Measurements from ENCODE around the gene CCDC82.

The CCDC82 gene

GRCh38 chr11:96367342-96367741 is 22.4 kb downstream of the CCDC82 start:
- DNase-seq (ENCODE audit: low spot score), result no peak
- in situ Hi-C loops (cut with MboI; ENCODE audit: low sequenced_read_pairs, unreplicated experiment), result no loop called here
- TF ChIP-seq CTCF (IDR thresholded peaks at IDR 0.05; ENCODE audit: borderline replicate concordance, control extremely low read depth, extremely low read depth, insufficient read depth, missing control alignments), result no peak

GRCh38 chr11:96366024-96366423 is 23.7 kb downstream of the CCDC82 start:
- in situ Hi-C loops (cut with MboI; ENCODE audit: low sequenced_read_pairs, unreplicated experiment), result no loop called here
- no peak for DNase-seq (ENCODE audit: low spot score)
- no peak for TF ChIP-seq CTCF (IDR thresholded peaks at IDR 0.05; ENCODE audit: borderline replicate concordance, control extremely low read depth, extremely low read depth, insufficient read depth, missing control alignments)

- TF ChIP-seq CTCF (IDR thresholded peaks at IDR 0.05; ENCODE audit: borderline replicate concordance, control extremely low read depth, extremely low read depth, insufficient read depth, missing control alignments), result no peak
- no peak for DNase-seq (ENCODE audit: low spot score)
- in situ Hi-C loops (cut with MboI; ENCODE audit: low sequenced_read_pairs, unreplicated experiment), result no loop called here
Measured at GRCh38 chr11:96365493-96365892, 24.2 kb downstream of the CCDC82 start.

GRCh38 chr11:96361778-96362177 is 27.9 kb downstream of the CCDC82 start:
- DNase-seq (ENCODE audit: low spot score), result no peak
- no peak for TF ChIP-seq CTCF (IDR thresholded peaks at IDR 0.05; ENCODE audit: borderline replicate concordance, control extremely low read depth, extremely low read depth, insufficient read depth, missing control alignments)
- in situ Hi-C loops (cut with MboI; ENCODE audit: low sequenced_read_pairs, unreplicated experiment), result no loop called here

- no peak for DNase-seq (ENCODE audit: low spot score)
- TF ChIP-seq CTCF (IDR thresholded peaks at IDR 0.05; ENCODE audit: borderline replicate concordance, control extremely low read depth, extremely low read depth, insufficient read depth, missing control alignments), result no peak
- in situ Hi-C loops (cut with MboI; ENCODE audit: low sequenced_read_pairs, unreplicated experiment), result no loop called here
Measured at GRCh38 chr11:96358321-96358720, 31.4 kb downstream of the CCDC82 start.

- no peak for TF ChIP-seq CTCF (IDR thresholded peaks at IDR 0.05; ENCODE audit: borderline replicate concordance, control extremely low read depth, extremely low read depth, insufficient read depth, missing control alignments)
- peak; percentile 31 for DNase-seq (ENCODE audit: low spot score)
- in situ Hi-C loops (cut with MboI; ENCODE audit: low sequenced_read_pairs, unreplicated experiment), result no loop called here
Measured at GRCh38 chr11:96357794-96358193, 31.9 kb downstream of the CCDC82 start.

GRCh38 chr11:96356848-96357247 is 32.9 kb downstream of the CCDC82 start:
- DNase-seq (ENCODE audit: low spot score), result no peak
- no peak for TF ChIP-seq CTCF (IDR thresholded peaks at IDR 0.05; ENCODE audit: borderline replicate concordance, control extremely low read depth, extremely low read depth, insufficient read depth, missing control alignments)
- in situ Hi-C loops (cut with MboI; ENCODE audit: low sequenced_read_pairs, unreplicated experiment), result no loop called here

Measured in GM13976 (cell line).